DMS79 (cell line): ENCODE measurements around the gene HPSE2.

Source experiments
- DNase-seq: peaks from one replicate; lab custom pipeline; 2025; lab: John Stamatoyannopoulos, UW

Gene HPSE2

GRCh38 chr10:98617906-98618520 is 617.6 kb downstream of the HPSE2 start:
- no peak for DNase-seq

- DNase-seq = no peak
These were observed 622.2 kb downstream of the HPSE2 start for GRCh38 chr10:98613446-98613845.

GRCh38 chr10:98611436-98611835 is 624.2 kb downstream of the HPSE2 start:
- no peak for DNase-seq

GRCh38 chr10:98610836-98611235 is 624.8 kb downstream of the HPSE2 start:
- no peak for DNase-seq

GRCh38 chr10:98610301-98610700 is 625.4 kb downstream of the HPSE2 start:
- no peak for DNase-seq

- DNase-seq = no peak
These were observed 626.4 kb downstream of the HPSE2 start for GRCh38 chr10:98609265-98609664.

GRCh38 chr10:98608411-98608810 is 627.2 kb downstream of the HPSE2 start:
- DNase-seq = no peak

GRCh38 chr10:98602224-98602623 is 633.4 kb downstream of the HPSE2 start:
- no peak for DNase-seq

- DNase-seq = no peak
These were observed 636.5 kb downstream of the HPSE2 start for GRCh38 chr10:98599032-98599610.

- no peak for DNase-seq
These were observed 639.2 kb downstream of the HPSE2 start for GRCh38 chr10:98596404-98596803.

- DNase-seq = no peak
These were observed 646.0 kb downstream of the HPSE2 start for GRCh38 chr10:98589691-98590090.

- DNase-seq = no peak
These were observed 646.6 kb downstream of the HPSE2 start for GRCh38 chr10:98589007-98589406.

GRCh38 chr10:98587156-98587837 is 648.4 kb downstream of the HPSE2 start:
- DNase-seq = no peak

- DNase-seq = no peak
These were observed 649.6 kb downstream of the HPSE2 start for GRCh38 chr10:98586096-98586495.

- no peak for DNase-seq
These were observed 653.3 kb downstream of the HPSE2 start for GRCh38 chr10:98582363-98582762.

- DNase-seq = no peak
These were observed 658.1 kb downstream of the HPSE2 start for GRCh38 chr10:98577578-98577977.

GRCh38 chr10:98577168-98577567 is 658.5 kb downstream of the HPSE2 start:
- DNase-seq = no peak

GRCh38 chr10:98576096-98576495 is 659.6 kb downstream of the HPSE2 start:
- no peak for DNase-seq

GRCh38 chr10:98572594-98572993 is 663.1 kb downstream of the HPSE2 start:
- DNase-seq = no peak

GRCh38 chr10:98570834-98571233 is 664.8 kb downstream of the HPSE2 start:
- no peak for DNase-seq

GRCh38 chr10:98569853-98570252 is 665.8 kb downstream of the HPSE2 start:
- DNase-seq = no peak

GRCh38 chr10:98568551-98568950 is 667.1 kb downstream of the HPSE2 start:
- no peak for DNase-seq

GRCh38 chr10:98567391-98568133 is 668.1 kb downstream of the HPSE2 start:
- DNase-seq = no peak
